Right lobe of liver (tissue), 4 donors: ENCODE data around the gene PAFAH1B1.

Experiments used
- POLR2A ChIP-seq: fragments of 450-650 bp; IDR thresholded peaks from one replicate; pipeline ENCODE4 v1.6.1; 2017; ENCODE audit warnings: antibody characterized with exemption, mild to moderate bottlenecking
- TF ChIP-seq, protein P1 (sequence below), 4 donors: fragments of 200-600 bp in 3 of 4; fragments of 450-650 bp in 1 of 4; IDR thresholded peaks; one replicate each; pipeline versions ENCODE4 v1.5.1 to v1.8.0; 2016 to 2022; ENCODE audit warnings: antibody characterized with exemption in 4 of 4, mild to moderate bottlenecking in 2 of 4
- donor health status: DM: no; HTN: no; CAD: no.
- donor health status: DM: no; HTN: no; CAD: no.
- donor health status: DM: no; HTN: yes; CAD: no.

DNA sequence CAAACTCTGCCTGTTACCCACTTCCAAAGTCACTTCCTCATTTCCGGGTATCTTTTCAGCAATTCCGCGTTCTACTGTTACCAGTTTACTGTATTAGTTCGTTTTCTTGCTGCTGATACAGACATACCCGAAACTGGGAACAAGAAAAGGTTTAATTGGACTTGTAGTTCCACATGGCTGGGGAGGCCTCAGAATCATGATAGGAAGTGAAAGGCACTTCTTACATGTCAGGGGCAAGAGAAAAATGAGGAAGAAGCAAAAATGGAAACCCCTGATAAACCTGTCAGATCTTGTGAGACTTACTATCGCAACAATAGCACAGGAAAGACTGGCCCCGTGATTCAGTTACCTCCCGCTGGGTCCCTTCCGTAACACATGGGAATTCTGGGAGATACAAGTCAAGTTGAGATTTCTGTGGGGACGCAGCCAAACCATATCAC lies 30.9 kb downstream of the PAFAH1B1 start:
- TF ChIP-seq, protein P1, sequence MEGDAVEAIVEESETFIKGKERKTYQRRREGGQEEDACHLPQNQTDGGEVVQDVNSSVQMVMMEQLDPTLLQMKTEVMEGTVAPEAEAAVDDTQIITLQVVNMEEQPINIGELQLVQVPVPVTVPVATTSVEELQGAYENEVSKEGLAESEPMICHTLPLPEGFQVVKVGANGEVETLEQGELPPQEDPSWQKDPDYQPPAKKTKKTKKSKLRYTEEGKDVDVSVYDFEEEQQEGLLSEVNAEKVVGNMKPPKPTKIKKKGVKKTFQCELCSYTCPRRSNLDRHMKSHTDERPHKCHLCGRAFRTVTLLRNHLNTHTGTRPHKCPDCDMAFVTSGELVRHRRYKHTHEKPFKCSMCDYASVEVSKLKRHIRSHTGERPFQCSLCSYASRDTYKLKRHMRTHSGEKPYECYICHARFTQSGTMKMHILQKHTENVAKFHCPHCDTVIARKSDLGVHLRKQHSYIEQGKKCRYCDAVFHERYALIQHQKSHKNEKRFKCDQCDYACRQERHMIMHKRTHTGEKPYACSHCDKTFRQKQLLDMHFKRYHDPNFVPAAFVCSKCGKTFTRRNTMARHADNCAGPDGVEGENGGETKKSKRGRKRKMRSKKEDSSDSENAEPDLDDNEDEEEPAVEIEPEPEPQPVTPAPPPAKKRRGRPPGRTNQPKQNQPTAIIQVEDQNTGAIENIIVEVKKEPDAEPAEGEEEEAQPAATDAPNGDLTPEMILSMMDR (IDR thresholded peaks at IDR 0.05) = no peak
- TF ChIP-seq POLR2A = no peak
